Hepatic stellate cell (primary cell): Measurements from ENCODE around the gene TMEM270.
"Not testable (repeated sequence)": the region's sequence is repeated elsewhere in the genome, so short reads cannot be mapped to it uniquely, and the experiment has no call there.

Source experiments
- DNase-seq: peaks from one replicate; pipeline ENCODE4 v3.0.0; 2011; ENCODE audit warnings: low spot score

TMEM270 gene, protein sequence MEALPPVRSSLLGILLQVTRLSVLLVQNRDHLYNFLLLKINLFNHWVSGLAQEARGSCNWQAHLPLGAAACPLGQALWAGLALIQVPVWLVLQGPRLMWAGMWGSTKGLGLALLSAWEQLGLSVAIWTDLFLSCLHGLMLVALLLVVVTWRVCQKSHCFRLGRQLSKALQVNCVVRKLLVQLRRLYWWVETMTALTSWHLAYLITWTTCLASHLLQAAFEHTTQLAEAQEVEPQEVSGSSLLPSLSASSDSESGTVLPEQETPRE

DNA sequence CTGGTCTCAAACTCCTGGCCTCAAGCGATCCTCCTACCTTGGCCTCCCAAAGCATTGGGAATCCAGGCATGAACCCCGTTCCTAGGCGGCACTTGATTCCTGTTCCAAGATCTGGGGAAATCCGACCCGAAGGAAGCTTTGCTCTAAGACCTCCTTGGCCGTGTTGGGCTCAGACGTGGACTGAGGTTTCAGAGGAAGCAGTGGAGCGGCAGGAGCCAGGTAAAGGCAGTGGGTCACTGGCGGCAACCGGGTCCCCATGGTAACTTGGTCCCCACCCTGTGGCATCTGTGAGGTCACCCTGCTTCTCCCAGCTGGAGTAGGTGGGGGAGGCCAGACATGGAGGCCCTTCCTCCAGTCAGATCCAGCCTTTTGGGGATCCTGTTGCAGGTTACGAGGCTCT lies at the start of gene TMEM270:
TSS of gene TMEM270 (plus strand) at position 301 of the 400 bp plus-strand sequence. CDS start at position 337, 36 bp downstream.
- no peak for DNase-seq

DNA sequence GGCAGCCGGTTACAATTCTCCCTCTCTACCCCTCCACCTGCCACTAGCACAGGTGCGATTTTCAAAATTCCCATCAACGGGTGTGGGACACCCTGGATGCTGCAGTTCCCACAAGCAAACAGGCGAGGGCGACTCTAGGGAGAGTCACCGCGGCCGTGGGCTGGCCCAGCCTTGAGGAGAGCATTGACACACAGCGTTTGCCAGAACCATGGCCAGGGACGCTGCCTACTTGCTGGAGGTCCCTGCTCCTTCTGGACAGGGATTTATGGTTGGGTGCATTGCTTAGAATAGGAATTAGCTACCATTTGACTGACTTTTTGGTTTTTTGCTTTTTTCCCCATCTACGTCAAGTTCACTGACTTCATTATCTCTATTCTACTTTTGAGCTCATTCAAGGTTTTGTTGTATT lies 49.2 kb upstream of the TMEM270 start:
- peak; percentile 75 for DNase-seq

DNA sequence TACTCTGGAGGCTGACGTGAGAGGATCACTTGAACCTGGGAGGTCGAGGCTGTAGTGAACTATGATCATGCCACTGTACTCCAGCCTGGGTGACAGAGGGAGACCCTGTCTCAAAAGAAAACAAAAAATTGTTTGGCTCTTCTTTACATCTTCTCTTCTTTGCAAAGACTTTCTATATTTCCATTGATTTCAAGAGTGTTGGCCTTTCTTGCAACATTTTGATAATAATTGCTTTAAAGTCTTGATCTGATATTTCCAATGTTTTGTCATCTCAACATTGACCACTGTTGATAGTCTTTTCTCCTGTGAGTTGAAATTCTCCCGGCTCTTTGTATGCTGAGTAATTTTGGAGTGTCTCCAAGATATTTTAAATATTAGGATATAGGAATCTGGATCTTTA lies 48.0 kb upstream of the TMEM270 start:
- no peak for DNase-seq

DNA sequence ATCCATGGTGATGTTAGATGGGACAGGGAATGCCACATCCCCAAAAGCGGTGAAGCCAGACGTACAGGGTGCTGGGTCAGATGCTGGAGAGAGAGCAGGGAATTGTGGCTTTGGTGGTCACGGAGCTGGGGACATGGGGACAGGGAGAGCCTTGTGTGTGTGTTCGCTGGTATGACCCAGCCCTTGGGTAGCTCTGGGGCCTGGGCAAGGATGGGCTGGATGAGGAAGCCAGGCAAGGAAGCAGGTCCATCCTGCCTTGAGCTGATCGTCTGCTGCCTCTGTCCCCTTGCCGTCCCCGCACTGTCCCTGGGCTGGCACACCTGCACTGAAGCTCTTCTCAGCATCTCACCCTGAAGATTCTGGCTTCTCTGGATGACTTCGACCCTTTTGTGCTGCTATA lies 45.5 kb upstream of the TMEM270 start:
- DNase-seq: no peak

DNA sequence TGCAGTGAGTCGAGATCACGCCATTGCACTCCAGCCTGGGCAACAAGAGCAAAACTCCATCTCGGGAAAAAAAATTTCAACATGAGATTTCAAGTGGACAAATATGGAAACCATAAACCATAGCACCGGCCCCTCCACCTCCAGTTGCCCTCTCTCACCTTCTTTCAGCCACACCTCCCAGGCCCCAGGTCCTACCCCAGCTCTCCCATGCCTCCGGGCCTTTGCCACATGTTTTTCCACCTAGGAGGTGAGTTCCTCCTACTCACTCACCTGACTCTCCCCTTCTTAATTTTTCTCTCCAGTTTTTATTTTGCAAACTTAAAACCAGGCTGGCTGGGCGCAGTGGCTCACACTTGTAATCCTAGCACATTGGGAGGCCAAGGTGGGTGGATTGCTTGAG lies 43.8 kb upstream of the TMEM270 start:
- DNase-seq: no peak

DNA sequence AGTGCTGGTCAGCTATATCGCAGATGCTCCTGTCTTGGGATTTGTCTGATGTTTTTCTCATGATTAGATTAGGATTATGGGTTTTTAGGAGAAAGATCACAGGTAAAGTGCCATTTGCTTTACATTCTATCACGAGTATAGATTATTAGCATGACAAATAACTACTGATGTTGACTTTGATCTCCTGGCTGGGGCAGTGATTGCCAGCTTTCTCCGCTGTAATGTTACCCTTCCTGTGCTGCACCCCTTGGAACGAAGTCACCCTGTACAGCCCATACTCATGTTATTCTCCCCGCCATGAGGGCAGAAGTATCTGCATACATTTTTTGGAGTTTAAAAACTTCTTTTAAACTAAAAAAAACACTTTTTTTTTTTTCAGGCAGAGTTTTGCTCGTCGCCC lies 40.9 kb upstream of the TMEM270 start:
- DNase-seq: no peak

DNA sequence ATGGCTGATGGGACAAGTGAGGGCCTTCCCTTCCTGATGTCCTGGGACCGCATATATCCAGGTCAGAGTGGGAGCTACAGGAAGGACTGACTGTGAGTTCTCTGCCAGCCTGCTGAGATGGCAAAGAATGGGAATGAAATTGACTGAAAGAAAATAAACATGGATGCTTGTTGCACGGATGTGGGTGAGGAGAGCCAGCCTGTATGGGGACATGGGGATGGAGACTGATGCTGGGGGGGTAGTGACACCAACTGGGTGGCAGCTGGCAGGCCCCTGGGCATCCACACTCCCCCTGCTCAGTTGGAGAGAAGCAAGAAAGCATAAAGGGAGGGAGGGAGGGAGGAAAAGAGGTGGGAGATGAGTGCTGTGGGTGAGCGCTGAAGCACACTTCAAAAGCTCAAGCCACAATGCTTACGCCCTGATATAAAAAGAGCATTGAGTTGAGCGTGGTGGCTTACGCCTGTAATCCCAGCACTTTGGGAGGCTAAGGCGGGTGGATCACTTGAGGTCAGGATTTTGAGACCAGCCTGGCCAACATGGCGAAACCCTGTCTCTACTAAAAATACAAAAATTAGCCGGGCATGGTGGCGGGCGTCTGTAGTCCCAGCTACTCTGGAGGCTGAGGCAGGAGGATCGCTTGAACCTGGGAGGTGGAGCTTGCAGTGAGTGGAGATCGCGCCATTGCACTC lies 39.2 kb upstream of the TMEM270 start:
- DNase-seq: not testable (repeated sequence)

DNA sequence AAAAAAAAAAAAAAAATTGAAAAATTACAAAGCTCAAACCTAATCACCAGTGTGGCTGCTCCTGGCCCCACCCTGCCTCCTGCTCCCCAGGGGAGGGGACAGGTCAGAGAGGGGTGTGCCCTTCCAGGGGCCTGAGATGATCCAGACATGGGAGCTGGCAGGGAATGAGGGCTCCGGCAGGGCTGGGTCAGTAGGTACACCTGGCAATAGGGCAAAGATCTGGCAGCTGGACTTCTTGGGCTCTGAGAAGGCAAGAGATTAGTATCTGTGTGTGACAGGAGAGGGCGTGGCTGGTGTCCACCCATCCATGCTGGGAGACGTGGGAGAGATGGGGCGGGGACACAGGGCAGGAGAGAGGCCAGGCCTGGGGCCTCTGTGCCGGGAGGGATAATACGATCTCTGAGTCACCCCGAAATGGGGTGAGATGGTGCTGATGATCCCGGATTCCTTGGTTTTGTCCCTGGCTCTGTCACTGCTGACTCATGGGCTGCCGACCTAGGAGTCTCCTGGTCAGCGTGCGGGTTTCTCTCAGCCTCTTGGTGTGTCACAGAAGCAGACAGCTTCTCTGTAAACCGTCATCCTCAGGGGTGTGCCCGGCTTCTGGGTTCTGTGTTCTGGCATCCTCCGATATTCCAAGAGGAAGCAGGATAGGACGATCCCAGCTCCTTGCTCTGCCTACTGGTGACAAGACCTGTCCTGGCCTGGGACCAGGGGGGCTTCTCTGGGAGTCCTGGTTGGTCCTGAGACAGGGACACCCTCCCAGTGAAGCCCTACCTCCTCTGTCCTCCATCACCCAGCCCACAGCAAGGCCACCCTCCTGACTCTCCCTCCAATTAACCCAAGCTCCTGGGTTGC lies 38.4 kb upstream of the TMEM270 start:
- peak; percentile 99 for DNase-seq

DNA sequence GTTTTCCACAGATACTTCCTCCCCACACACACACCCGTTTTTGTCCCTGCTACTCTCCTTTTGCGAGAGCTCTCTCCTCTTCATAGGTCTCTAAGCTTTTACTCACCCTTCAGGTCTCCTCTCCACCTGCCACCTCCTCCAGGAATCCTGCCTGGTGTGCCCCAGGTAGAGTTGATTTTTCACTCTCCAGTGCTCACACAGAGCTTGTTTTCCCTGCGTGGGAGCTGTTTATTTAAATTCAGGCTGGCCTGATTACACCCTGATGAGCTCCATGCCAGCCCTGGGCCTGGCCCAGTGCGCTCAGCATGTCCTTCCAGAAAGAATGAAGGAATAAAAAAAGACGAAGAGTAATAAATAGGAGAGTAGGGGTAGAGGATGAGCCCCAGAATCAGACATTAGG lies 37.7 kb upstream of the TMEM270 start:
- no peak for DNase-seq

DNA sequence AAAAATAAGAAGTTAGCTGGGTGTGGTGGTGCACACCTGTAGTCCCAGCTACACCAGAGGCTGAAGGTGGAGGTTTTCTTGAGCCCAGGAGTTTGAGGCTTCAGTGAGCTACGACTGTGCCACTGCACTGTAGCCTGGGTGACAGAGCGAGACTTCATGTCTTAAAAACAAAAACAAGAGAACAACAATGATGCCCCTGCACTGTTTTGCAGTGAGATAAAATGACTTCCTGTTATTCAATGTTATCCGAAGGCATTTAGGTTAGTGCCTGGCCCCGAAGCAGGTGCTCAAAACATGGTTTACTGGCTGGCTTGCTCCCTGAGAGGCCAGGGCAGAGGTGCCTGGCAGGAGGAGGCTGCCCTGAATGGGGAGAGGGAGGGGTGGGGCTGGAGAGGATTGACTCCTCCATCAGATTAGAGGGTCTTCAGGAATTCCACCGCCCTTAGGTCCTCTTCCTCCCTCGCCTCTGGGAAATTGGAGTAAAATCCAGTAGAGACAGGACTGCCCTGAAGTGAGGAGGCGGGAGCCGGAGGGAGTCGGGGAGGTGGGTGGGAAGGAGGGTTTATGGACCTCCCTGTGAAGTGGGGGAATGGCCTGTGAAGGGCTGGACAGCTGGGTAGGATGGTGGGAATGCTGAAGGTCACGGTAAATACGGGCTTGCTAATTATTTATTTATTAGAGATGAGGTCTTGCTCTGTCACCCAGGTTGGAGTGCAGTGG lies 36.9 kb upstream of the TMEM270 start:
- no peak for DNase-seq

DNA sequence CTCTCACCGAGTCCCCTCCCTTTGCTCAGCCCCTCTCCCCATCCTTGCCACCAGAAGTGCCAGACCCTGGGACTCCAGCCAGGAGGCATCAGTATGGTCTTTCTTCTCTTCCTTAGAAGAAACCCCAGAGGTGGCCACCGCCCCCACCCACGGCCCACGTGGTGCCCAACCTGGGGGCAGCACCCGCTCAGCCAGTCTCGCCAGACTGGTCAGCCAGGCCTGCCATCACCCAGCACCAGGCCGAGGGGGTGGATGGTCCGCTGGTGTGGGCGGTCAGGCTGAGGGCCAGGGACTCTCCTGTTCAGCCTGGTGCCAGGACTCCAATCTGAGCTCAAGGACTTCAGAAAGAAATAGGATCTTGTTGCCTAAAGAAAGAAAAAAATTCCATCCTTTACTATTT lies 36.0 kb upstream of the TMEM270 start:
- no peak for DNase-seq

DNA sequence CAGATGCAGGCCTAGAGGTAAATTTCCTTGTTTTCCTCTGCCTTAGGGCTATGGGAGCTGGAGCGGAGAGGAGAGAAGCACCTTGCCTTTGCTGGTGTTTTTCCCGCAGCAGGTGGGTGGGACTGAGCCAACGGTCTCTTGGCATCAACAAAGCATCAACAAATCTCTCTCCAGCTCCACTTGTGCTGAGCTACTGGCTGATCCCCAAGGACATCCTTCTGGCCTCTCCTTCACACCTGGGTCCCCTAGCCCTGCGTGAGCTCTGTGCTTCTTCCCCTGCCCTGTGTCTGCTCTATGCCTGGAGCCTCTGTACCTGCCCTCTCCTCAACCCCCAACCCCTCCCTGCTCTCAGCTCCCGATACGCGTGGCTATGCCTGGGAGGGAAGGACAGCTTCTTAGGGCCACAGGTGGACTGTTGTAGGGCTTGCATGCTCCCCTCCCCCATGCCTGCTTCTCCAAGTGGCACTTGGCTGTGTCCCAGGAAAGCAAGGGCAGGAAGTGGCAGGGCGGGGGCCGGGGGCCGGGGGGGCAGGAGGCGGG lies 33.3 kb upstream of the TMEM270 start:
- DNase-seq: no peak

DNA sequence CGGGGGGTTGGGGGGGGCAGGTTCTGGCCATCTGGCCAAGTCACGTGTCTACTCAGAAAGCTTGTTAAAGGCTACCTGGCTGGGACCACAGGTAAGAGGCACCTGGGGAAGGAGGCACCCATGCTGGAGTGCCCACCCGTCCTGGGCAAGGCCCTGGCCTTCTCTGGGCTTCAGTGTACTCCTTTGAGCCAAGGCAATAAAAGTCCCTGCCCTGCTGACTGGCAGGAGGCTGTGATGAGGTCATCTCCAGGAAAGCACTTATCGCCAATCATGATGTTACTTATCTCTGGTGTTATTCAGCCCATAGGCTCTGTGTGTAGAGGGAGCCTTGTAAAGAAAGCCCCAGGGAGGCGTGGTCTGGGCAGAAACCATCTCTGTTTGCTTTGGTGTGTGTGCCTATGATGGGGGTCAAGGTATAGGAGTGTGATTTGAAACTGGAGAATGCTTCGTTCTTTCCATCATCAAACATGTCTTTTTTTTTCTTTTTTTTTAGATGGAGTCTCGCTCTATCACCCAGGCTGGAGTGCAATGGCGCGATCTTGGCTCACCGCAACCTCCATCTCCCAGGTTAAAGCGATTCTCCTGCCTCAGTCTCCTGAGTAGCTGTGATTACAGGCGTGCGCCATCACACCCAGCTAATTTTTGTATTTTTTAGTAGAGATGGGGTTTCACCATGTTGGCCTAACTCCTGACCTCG lies 32.7 kb upstream of the TMEM270 start:
- DNase-seq: peak; percentile 47

DNA sequence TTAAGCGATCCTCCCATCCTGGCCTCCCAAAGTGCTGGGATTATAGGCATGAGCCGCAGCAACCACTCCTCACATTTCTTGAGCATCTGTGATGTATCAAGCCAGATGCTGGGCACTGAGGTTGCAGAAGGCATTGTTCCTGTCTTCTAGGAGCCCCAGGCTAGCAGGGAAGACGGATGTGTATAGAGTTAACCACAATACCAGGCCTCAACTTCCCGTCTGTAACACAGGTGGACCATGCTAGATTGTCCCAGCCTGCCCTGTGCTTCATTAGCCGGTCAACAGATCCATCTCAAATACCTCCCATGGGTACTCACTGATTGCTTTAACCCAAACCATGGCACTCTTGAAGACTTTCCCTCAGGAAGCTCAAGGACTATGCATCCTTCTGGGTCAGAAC lies 32.0 kb upstream of the TMEM270 start:
- no peak for DNase-seq

DNA sequence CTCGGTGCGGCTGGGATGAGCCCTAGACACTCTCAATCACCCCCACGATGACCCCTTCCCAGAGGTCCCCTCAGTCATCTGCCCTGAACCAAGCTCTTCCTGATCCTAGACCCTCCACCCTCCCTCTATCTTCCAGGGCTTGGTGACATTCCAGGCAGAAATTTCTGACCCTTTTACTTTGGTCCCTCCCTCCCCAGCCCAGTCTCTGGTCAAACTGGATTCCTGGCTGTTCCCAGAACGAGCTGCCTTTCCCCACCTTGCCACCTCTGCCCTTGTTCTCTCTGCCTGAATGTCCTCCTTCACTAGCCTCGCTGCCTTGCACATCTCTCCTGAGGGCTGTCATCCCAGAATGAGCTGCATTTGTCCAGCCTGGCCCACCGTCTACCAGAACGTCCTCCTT lies 31.5 kb upstream of the TMEM270 start:
- no peak for DNase-seq

DNA sequence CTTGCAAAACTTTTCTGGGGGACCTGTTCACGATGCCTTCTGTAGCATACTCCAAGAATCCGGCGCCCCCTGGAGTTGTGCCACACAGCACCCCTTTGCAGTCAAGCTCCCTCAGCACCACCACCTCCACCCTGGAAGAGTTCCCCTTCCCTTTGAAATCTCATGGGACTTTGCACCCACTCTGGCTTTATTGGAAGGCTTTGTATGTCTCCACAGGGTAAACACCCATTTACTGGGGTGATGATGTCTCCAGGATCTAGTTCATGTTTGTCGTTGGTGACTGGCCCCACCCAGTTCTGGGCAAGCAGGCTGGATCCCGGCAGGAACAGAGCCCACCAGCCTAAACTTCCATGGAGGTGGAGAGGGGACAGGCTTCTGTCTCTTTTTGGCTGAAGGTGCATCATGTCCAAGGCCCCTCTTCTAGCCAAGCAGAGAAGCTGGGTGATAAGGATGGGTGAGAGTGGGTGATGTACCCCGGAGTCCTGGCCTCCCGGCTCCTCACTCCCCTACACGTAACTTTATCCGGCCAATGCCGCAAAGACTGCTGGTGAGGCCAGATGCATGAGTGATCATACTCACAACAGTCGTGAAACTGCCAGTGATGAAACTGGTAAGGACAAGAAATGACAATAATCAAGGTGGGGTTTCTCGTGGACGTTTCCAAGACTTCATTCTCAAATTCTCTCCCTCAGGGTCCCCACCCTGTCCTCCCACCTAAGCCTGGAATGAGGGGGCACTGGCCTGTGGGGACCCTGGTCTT lies 30.9 kb upstream of the TMEM270 start:
- DNase-seq: no peak

DNA sequence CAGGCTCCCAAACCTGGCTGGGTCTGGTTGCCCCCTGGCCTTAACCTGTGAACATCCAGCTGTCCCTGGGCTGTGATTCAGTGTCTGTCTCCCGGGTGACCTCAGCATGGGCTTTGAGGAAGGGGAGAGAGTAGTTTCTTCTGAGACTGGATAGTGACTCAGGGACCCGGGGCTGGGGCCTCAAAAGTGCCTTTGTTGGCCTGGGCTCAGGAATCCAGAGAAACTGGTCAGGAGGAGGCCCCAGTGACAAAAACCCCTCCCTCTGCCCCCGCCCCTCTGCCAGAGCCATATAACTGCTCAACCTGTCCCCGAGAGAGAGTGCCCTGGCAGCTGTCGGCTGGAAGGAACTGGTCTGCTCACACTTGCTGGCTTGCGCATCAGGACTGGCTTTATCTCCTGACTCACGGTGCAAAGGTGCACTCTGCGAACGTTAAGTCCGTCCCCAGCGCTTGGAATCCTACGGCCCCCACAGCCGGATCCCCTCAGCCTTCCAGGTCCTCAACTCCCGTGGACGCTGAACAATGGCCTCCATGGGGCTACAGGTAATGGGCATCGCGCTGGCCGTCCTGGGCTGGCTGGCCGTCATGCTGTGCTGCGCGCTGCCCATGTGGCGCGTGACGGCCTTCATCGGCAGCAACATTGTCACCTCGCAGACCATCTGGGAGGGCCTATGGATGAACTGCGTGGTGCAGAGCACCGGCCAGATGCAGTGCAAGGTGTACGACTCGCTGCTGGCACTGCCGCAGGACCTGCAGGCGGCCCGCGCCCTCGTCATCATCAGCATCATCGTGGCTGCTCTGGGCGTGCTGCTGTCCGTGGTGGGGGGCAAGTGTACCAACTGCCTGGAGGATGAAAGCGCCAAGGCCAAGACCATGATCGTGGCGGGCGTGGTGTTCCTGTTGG lies 30.0 kb upstream of the TMEM270 start, which contains the start of gene CLDN4:
TSS of gene CLDN4 (plus strand) at position 316 of the 903 bp plus-strand sequence. CDS start at position 522, 206 bp downstream.
- no peak for DNase-seq

DNA sequence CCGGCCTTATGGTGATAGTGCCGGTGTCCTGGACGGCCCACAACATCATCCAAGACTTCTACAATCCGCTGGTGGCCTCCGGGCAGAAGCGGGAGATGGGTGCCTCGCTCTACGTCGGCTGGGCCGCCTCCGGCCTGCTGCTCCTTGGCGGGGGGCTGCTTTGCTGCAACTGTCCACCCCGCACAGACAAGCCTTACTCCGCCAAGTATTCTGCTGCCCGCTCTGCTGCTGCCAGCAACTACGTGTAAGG lies 29.4 kb upstream of the TMEM270 start:
- DNase-seq: no peak

DNA sequence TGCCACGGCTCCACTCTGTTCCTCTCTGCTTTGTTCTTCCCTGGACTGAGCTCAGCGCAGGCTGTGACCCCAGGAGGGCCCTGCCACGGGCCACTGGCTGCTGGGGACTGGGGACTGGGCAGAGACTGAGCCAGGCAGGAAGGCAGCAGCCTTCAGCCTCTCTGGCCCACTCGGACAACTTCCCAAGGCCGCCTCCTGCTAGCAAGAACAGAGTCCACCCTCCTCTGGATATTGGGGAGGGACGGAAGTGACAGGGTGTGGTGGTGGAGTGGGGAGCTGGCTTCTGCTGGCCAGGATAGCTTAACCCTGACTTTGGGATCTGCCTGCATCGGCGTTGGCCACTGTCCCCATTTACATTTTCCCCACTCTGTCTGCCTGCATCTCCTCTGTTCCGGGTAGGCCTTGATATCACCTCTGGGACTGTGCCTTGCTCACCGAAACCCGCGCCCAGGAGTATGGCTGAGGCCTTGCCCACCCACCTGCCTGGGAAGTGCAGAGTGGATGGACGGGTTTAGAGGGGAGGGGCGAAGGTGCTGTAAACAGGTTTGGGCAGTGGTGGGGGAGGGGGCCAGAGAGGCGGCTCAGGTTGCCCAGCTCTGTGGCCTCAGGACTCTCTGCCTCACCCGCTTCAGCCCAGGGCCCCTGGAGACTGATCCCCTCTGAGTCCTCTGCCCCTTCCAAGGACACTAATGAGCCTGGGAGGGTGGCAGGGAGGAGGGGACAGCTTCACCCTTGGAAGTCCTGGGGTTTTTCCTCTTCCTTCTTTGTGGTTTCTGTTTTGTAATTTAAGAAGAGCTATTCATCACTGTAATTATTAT lies 28.9 kb upstream of the TMEM270 start:
- DNase-seq: peak; percentile 2
